Measurements from ENCODE around the gene TM4SF5.

TM4SF5 gene

GRCh38 chr17:4807605-4808377, 36.1 kb downstream of the TM4SF5 start:
- DNase-seq (ENCODE audit: extremely low read depth, insufficient read length): no peak
- peak overlapping the region; percentile 76 for H3K4me3 ChIP-seq (replicated peaks; ENCODE audit: low read depth, low read length)
- peaks cover 2% of the 10 kb centered on the region for H3K36me3 ChIP-seq (ENCODE audit: control insufficient read depth, insufficient read depth, low read length)
- no peak for TF ChIP-seq CTCF (IDR thresholded peaks at IDR 0.05; ENCODE audit: insufficient read depth, low read length, poor library complexity, severe bottlenecking)
- H3K27me3 ChIP-seq (replicated peaks; ENCODE audit: control insufficient read depth, insufficient read depth, low read length): no peaks in the 10 kb centered on the region

- no peak for DNase-seq (ENCODE audit: extremely low read depth, insufficient read length)
- Histone ChIP-seq H3K4me3 (replicated peaks; ENCODE audit: low read depth, low read length) (no peak overlapping the region), H3K36me3 (ENCODE audit: control insufficient read depth, insufficient read depth, low read length) (peaks cover 2% of the 10 kb centered on the region), H3K27me3 (replicated peaks; ENCODE audit: control insufficient read depth, insufficient read depth, low read length) (no peaks in the 10 kb centered on the region)
- no peak for TF ChIP-seq CTCF (IDR thresholded peaks at IDR 0.05; ENCODE audit: insufficient read depth, low read length, poor library complexity, severe bottlenecking)
Measured at GRCh38 chr17:4808378-4808767, 36.7 kb downstream of the TM4SF5 start.

GRCh38 chr17:4810696-4811290, 39.1 kb downstream of the TM4SF5 start:
- Histone ChIP-seq H3K4me3 (replicated peaks; ENCODE audit: low read depth, low read length) (no peak overlapping the region), H3K27me3 (replicated peaks; ENCODE audit: control insufficient read depth, insufficient read depth, low read length) (no peaks in the 10 kb centered on the region), H3K36me3 (ENCODE audit: control insufficient read depth, insufficient read depth, low read length) (peaks cover 3% of the 10 kb centered on the region)
- no peak for DNase-seq (ENCODE audit: extremely low read depth, insufficient read length)
- no peak for TF ChIP-seq CTCF (IDR thresholded peaks at IDR 0.05; ENCODE audit: insufficient read depth, low read length, poor library complexity, severe bottlenecking)

- Histone ChIP-seq H3K27me3 (replicated peaks; ENCODE audit: control insufficient read depth, insufficient read depth, low read length) (no peaks in the 10 kb centered on the region), H3K4me3 (replicated peaks; ENCODE audit: low read depth, low read length) (no peak overlapping the region), H3K36me3 (ENCODE audit: control insufficient read depth, insufficient read depth, low read length) (peaks cover 4% of the 10 kb centered on the region)
- DNase-seq (ENCODE audit: extremely low read depth, insufficient read length): no peak
- no peak for TF ChIP-seq CTCF (IDR thresholded peaks at IDR 0.05; ENCODE audit: insufficient read depth, low read length, poor library complexity, severe bottlenecking)
Measured at GRCh38 chr17:4811471-4811870, 39.8 kb downstream of the TM4SF5 start.

GRCh38 chr17:4812690-4813089, 41.0 kb downstream of the TM4SF5 start:
- DNase-seq (ENCODE audit: extremely low read depth, insufficient read length): no peak
- TF ChIP-seq CTCF (IDR thresholded peaks at IDR 0.05; ENCODE audit: insufficient read depth, low read length, poor library complexity, severe bottlenecking): no peak
- Histone ChIP-seq H3K36me3 (ENCODE audit: control insufficient read depth, insufficient read depth, low read length) (peaks cover 4% of the 10 kb centered on the region), H3K4me3 (replicated peaks; ENCODE audit: low read depth, low read length) (no peak overlapping the region), H3K27me3 (replicated peaks; ENCODE audit: control insufficient read depth, insufficient read depth, low read length) (no peaks in the 10 kb centered on the region)

Data from GM06990 (cell line).